GM23338 (cell line): ENCODE results near the gene AFAP1L2. TPM values are rescaled to one million over a fixed set of nuclear protein-coding genes. Genes with fewer than 3 reads are reported as not detected.

Experiments
- ATAC-seq: fragments of 200-7000 bp; cut with Tn5 transposase; 3 replicates; pipeline ENCODE4 v1.9.1; 2020
- DNase-seq: peaks from one replicate; pipeline ENCODE4 v3.0.0-alpha.2; 2015; ENCODE audit warnings: low spot score
- H2AFZ ChIP-seq: fragments of 200-600 bp; sonication (generic); 2 replicates; pipeline ENCODE4 v1.8.0; 2016; ENCODE audit warnings: antibody characterized with exemption, mild to moderate bottlenecking, moderate library complexity
- H3F3A ChIP-seq: fragments of 200-600 bp; sonication (generic); replicated peaks from 2 replicates; pipeline ENCODE4 v1.8.0; 2017; ENCODE audit warnings: antibody characterized with exemption, mixed run types, low read depth
- H3K27ac ChIP-seq: fragments of 200-600 bp; sonication (generic); 2 replicates; pipeline ENCODE4 v1.6.1; 2016; ENCODE audit warnings: low read depth
- H3K27me3 ChIP-seq: fragments of 200-600 bp; sonication (generic); 2 replicates; pipeline ENCODE4 v1.8.0; 2016; ENCODE audit warnings: mild to moderate bottlenecking, mixed run types, moderate library complexity; ENCODE audit not compliant: insufficient read depth
- H3K36me3 ChIP-seq: fragments of 200-600 bp; sonication (generic); 2 replicates; pipeline ENCODE4 v1.8.0; 2016; ENCODE audit warnings: mild to moderate bottlenecking; ENCODE audit not compliant: insufficient read depth
- H3K4me1 ChIP-seq: fragments of 200-600 bp; sonication (generic); 2 replicates; pipeline ENCODE4 v1.8.0; 2016; ENCODE audit warnings: mild to moderate bottlenecking, moderate library complexity; ENCODE audit not compliant: insufficient read depth
- H3K4me2 ChIP-seq: fragments of 200-600 bp; sonication (generic); 2 replicates; pipeline ENCODE4 v1.7.1; 2017; ENCODE audit warnings: mixed run types
- H3K4me3 ChIP-seq: fragments of 200-600 bp; sonication (generic); 2 replicates; pipeline ENCODE4 v1.6.1; 2016; ENCODE audit warnings: mixed run types
- H3K79me2 ChIP-seq: fragments of 200-600 bp; sonication (generic); replicated peaks from 2 replicates; pipeline ENCODE4 v1.8.0; 2017; ENCODE audit warnings: mild to moderate bottlenecking; ENCODE audit not compliant: insufficient read depth
- H3K9me2 ChIP-seq: fragments of 200-600 bp; sonication (generic); 2 replicates; pipeline ENCODE4 v1.8.0; 2017; ENCODE audit not compliant: insufficient read depth
- H4K20me1 ChIP-seq: fragments of 200-600 bp; sonication (generic); replicated peaks from 2 replicates; pipeline ENCODE4 v1.8.0; 2017; ENCODE audit warnings: mild to moderate bottlenecking; ENCODE audit not compliant: insufficient read depth
- H3K27ac Mint-ChIP-seq: 2 replicates; pipeline ENCODE4 v1.8.0; 2020; ENCODE audit warnings: inconsistent platforms, mild to moderate bottlenecking, moderate library complexity, mixed read lengths
- H3K27me3 Mint-ChIP-seq: 3 replicates; pipeline ENCODE4 v1.8.0; 2022; ENCODE audit warnings: low read depth, mild to moderate bottlenecking, moderate library complexity, mixed read lengths, inconsistent platforms; ENCODE audit not compliant: insufficient read depth, poor library complexity
- H3K36me3 Mint-ChIP-seq: 3 replicates; pipeline ENCODE4 v1.8.0; 2021; ENCODE audit warnings: low read depth, mild to moderate bottlenecking, inconsistent platforms, moderate library complexity, mixed read lengths
- H3K4me1 Mint-ChIP-seq: 3 replicates; pipeline ENCODE4 v1.8.0; 2020; ENCODE audit warnings: mild to moderate bottlenecking, inconsistent platforms, mixed read lengths
- H3K4me3 Mint-ChIP-seq: 3 replicates; pipeline ENCODE4 v1.8.0; 2021; ENCODE audit warnings: moderate library complexity, mild to moderate bottlenecking, inconsistent platforms, mixed read lengths
- H3K9me3 Mint-ChIP-seq: 3 replicates; pipeline ENCODE4 v1.8.0; 2020; ENCODE audit warnings: moderate library complexity, mild to moderate bottlenecking, inconsistent platforms, mixed read lengths
- CREB1 ChIP-seq: fragments of 250-450 bp; sonication (Bioruptor Pico); IDR thresholded peaks from 2 replicates; pipeline ENCODE4 v1.5.0; 2020; ENCODE audit warnings: low read depth, mild to moderate bottlenecking, moderate library complexity
- CTCF ChIP-seq, 2 experiments: fragments of 200-600 bp in 1 of 2; sonication (generic) in 1 of 2; conservative IDR thresholded peaks; 2 replicates each; pipeline versions ENCODE4 v1.5.1 to v1.6.1; 2016 to 2017; ENCODE audit warnings: antibody characterized with exemption in 2 of 2, low read depth in 2 of 2, mild to moderate bottlenecking in 2 of 2, moderate library complexity in 1 of 2
- EZH2 ChIP-seq: fragments of 200-600 bp; sonication (generic); IDR thresholded peaks from one replicate; pipeline ENCODE4 v1.8.0; 2017; ENCODE audit warnings: antibody characterized with exemption, mild to moderate bottlenecking, low read depth; ENCODE audit not compliant: unreplicated experiment
- EZH2phosphoT487 ChIP-seq: fragments of 200-600 bp; sonication (generic); IDR thresholded peaks from one replicate; pipeline ENCODE4 v1.8.1; 2018; ENCODE audit warnings: antibody characterized with exemption; ENCODE audit not compliant: unreplicated experiment
- JUNB ChIP-seq: IDR thresholded peaks from one replicate; pipeline ENCODE4 v1.6.1; 2016; ENCODE audit warnings: antibody characterized with exemption; ENCODE audit not compliant: unreplicated experiment
- NANOG ChIP-seq: IDR thresholded peaks from 2 replicates; pipeline ENCODE4 v1.6.1; 2016; ENCODE audit warnings: antibody characterized with exemption, borderline replicate concordance
- POLR2AphosphoS5 ChIP-seq: IDR thresholded peaks from 2 replicates; pipeline ENCODE4 v1.6.1; 2016; ENCODE audit warnings: antibody characterized with exemption, low read depth
- REST ChIP-seq: IDR thresholded peaks from one replicate; pipeline ENCODE4 v1.6.1; 2018; ENCODE audit warnings: antibody characterized with exemption; ENCODE audit not compliant: unreplicated experiment
- STAT1 ChIP-seq: IDR thresholded peaks from one replicate; pipeline ENCODE4 v1.6.1; 2016; ENCODE audit warnings: antibody characterized with exemption; ENCODE audit not compliant: unreplicated experiment
- ZNF114 ChIP-seq: fragments of 250-450 bp; sonication (Bioruptor Pico); IDR thresholded peaks from 2 replicates; pipeline ENCODE4 v1.5.0; 2020; ENCODE audit warnings: mild to moderate bottlenecking, moderate library complexity
- ZNF331 ChIP-seq: fragments of 250-450 bp; sonication (Bioruptor Pico); IDR thresholded peaks from 2 replicates; pipeline ENCODE4 v1.5.0; 2020; ENCODE audit warnings: low read depth, mild to moderate bottlenecking, moderate library complexity
- polyA plus RNA-seq: library from polyadenylated mRNA; unstranded; fragments of >200 nt; fragmentation: Nextera tagmentation; extraction: Ambion mirVana; gene quantifications from 2 replicates; pipeline ENCODE4 v1.2.1, GENCODE V29; 2016
- total RNA-seq: library from RNA; depleted of rRNA; stranded (reverse); fragments of >200 nt; shearing (Covaris generic); gene quantifications from 2 replicates; pipeline ENCODE4 v1.2.3, GENCODE V29; 2014

Gene AFAP1L2
- total and polyA plus RNA-seq, 2 experiments from 2014 or later = 2.3 to 6.5 TPM

GRCh38 chr10:114347241-114347640 lies 57.1 kb downstream of the AFAP1L2 start:
- H3K27ac Mint-ChIP-seq = no peak overlapping the region
- H3K9me3 Mint-ChIP-seq = no peaks in the 10 kb centered on the region
- Histone ChIP-seq H3K9me2 (no peaks in the 10 kb centered on the region), H4K20me1 (no peaks in the 10 kb centered on the region), H3K79me2 (no peaks in the 10 kb centered on the region), H3F3A (no peaks in the 10 kb centered on the region), H3K27ac (no peak overlapping the region), H2AFZ (no peak overlapping the region), H3K4me1 (0 out of 2 replicates have a peak, but pooled peaks cover 3% of the 10 kb centered on the region), H3K36me3 (no peaks in the 10 kb centered on the region), H3K4me2 (no peak overlapping the region), H3K27me3 (no peaks in the 10 kb centered on the region), H3K4me3 (no peak overlapping the region)
- no peak for ATAC-seq
- H3K36me3 Mint-ChIP-seq = no peaks in the 10 kb centered on the region
- no peak for TF ChIP-seq CREB1 (CRISPR knock-in tag)
- TF ChIP-seq REST = no peak
- TF ChIP-seq ZNF331 (CRISPR knock-in tag) = no peak
- no peak for TF ChIP-seq EZH2phosphoT487
- no peak for TF ChIP-seq CTCF (conservative IDR thresholded peaks at IDR 0.05; ENCODE audit: low read depth in 2 of 2)
- no peak for TF ChIP-seq EZH2
- TF ChIP-seq JUNB = no peak
- no peak for DNase-seq
- no peak overlapping the region for H3K4me3 Mint-ChIP-seq
- H3K27me3 Mint-ChIP-seq = peaks cover 6% of the 10 kb centered on the region
- H3K4me1 Mint-ChIP-seq = peaks cover 30% of the 10 kb centered on the region

- Mint-ChIP-seq H3K27ac (no peak overlapping the region), H3K9me3 (no peaks in the 10 kb centered on the region), H3K36me3 (no peaks in the 10 kb centered on the region), H3K4me1 (peaks cover 30% of the 10 kb centered on the region), H3K4me3 (no peak overlapping the region), H3K27me3 (peaks cover 7% of the 10 kb centered on the region)
- H3K4me2 ChIP-seq = no peak overlapping the region
- no peak overlapping the region for H2AFZ ChIP-seq
- 0 out of 2 replicates have a peak, but pooled peaks cover 3% of the 10 kb centered on the region for H3K4me1 ChIP-seq
- no peak for ATAC-seq
- no peaks in the 10 kb centered on the region for H3K9me2 ChIP-seq
- no peaks in the 10 kb centered on the region for H4K20me1 ChIP-seq
- no peaks in the 10 kb centered on the region for H3K79me2 ChIP-seq
- H3F3A ChIP-seq = no peaks in the 10 kb centered on the region
- H3K27me3 ChIP-seq = no peaks in the 10 kb centered on the region
- no peak overlapping the region for H3K27ac ChIP-seq
- no peaks in the 10 kb centered on the region for H3K36me3 ChIP-seq
- no peak overlapping the region for H3K4me3 ChIP-seq
- no peak for DNase-seq
- TF ChIP-seq STAT1 = no peak
- no peak for TF ChIP-seq POLR2AphosphoS5
- TF ChIP-seq EZH2phosphoT487 = no peak
- TF ChIP-seq NANOG = no peak
- no peak for TF ChIP-seq JUNB
- TF ChIP-seq ZNF114 = no peak
- no peak for TF ChIP-seq CREB1 (CRISPR knock-in tag)
- TF ChIP-seq REST = no peak
- no peak for TF ChIP-seq ZNF331 (CRISPR knock-in tag)
These were observed 57.9 kb downstream of the AFAP1L2 start for GRCh38 chr10:114346176-114347031.
